ENCODE data around the gene GPR61.

DNA sequence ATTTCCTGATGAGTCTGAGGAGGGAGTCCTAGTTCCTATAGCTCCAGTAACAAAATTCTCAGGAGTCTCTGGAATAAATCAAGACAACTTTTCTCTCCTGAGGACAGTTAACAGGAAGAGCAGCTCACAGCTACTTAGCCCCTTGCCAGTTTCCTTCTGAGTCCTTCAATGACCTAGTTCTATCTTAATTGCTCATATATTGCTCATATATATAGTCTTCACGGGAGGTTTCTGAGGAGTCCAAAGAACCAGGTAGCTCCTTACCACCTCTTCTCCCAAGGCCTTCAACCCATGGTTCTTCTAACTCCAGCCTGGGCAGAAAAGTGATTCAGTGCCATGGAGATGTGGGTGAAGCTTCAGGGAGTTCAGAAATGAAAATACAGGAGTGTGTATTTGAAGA, 34.7 kb upstream of the GPR61 start:
- TF ChIP-seq GATA2 (IDR thresholded peaks at IDR 0.05; ENCODE audit: low read depth, low read length) = no peak
- no peak for TF ChIP-seq GATA3 (IDR thresholded peaks at IDR 0.05; ENCODE audit: low read depth, low read length)
